HL-60 (cell line): ENCODE data around the gene SERPINA6.

Experiments used
- DNase-seq, 2 experiments: peaks; one replicate each; pipeline ENCODE4 v3.0.0-alpha.2; 2010 to 2020; ENCODE audit warnings: low read depth in 1 of 2, low spot score in 1 of 2
- H3K27ac ChIP-seq: fragments of 250-450 bp; sonication (Bioruptor Pico); replicated peaks from 2 replicates; pipeline ENCODE4 v1.5.1; 2020; ENCODE audit warnings: mild to moderate bottlenecking, moderate library complexity
- H3K27me3 ChIP-seq: fragments of 250-450 bp; sonication (Bioruptor Pico); 2 replicates; pipeline ENCODE4 v1.5.1; 2021; ENCODE audit warnings: mild to moderate bottlenecking, moderate library complexity; ENCODE audit not compliant: insufficient read depth, poor library complexity, severe bottlenecking
- H3K4me3 ChIP-seq: replicated peaks from 2 replicates; pipeline ENCODE4 v1.5.1; 2011; ENCODE audit warnings: mild to moderate bottlenecking, control low read depth, low read length; ENCODE audit not compliant: insufficient read depth
- GABPA ChIP-seq: IDR thresholded peaks from 2 replicates; pipeline ENCODE4 v1.6.1; 2012; ENCODE audit warnings: low read depth
- POLR2AphosphoS5 ChIP-seq: IDR thresholded peaks from 2 replicates; pipeline ENCODE4 v1.6.1; 2012; ENCODE audit warnings: low read depth
- SPI1 ChIP-seq: IDR thresholded peaks from 2 replicates; pipeline ENCODE4 v1.6.1; 2012; ENCODE audit warnings: low read depth, mild to moderate bottlenecking, borderline replicate concordance
- TF ChIP-seq, protein P1 (sequence below): IDR thresholded peaks from one replicate; pipeline ENCODE4 v1.5.1; 2011; ENCODE audit warnings: low read length, control low read depth, inconsistent platforms; ENCODE audit not compliant: insufficient read depth
- TF ChIP-seq, protein P2 (sequence below): IDR thresholded peaks from 2 replicates; pipeline ENCODE4 v1.6.1; 2012; ENCODE audit warnings: low read depth; ENCODE audit not compliant: insufficient replicate concordance

SERPINA6 gene

DNA sequence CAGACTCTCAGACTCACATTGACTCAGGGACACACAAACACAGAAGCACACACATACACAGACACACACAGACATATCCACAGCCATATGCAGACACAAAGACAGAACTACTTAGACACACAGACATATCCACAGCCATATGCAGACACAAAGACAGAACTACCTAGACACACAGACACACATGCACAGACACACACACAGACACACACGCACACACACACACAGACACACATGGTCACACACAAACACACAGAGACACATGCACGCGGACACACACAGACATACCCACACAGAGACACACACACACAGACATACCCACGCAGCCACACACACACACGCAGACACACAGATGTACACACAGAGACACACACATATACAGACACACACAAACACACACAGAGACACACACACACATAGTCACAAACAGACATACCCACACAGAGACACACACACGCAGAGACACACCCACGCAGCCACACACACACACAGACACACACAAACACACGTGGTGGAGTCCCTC is 39.5 kb upstream of the SERPINA6 start:
- H3K27ac ChIP-seq: no peak overlapping the region

DNA sequence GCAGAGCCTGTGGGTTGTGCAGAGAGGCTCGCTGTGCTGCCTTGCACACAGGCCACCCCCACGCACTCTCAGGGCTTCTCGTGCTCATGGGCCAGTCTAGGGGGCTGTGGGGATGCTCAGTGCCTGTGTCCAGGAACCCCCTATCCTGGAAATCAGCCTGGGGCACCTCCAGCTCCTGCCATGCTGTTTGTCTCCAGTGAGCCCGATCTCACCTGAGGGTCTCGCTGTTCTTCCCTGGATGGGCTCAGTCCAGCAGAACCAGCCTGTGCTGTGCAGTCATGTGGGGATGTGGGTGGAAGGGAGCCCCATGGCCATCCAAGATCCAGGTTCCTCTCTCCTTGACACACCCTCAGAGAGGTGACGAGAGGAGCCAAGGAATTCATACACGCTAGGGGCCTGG is 38.5 kb upstream of the SERPINA6 start:
- DNase-seq: no peak
- Histone ChIP-seq H3K4me3 (no peak overlapping the region), H3K27me3 (no peaks in the 10 kb centered on the region), H3K27ac (no peak overlapping the region)
- TF ChIP-seq, protein P1, sequence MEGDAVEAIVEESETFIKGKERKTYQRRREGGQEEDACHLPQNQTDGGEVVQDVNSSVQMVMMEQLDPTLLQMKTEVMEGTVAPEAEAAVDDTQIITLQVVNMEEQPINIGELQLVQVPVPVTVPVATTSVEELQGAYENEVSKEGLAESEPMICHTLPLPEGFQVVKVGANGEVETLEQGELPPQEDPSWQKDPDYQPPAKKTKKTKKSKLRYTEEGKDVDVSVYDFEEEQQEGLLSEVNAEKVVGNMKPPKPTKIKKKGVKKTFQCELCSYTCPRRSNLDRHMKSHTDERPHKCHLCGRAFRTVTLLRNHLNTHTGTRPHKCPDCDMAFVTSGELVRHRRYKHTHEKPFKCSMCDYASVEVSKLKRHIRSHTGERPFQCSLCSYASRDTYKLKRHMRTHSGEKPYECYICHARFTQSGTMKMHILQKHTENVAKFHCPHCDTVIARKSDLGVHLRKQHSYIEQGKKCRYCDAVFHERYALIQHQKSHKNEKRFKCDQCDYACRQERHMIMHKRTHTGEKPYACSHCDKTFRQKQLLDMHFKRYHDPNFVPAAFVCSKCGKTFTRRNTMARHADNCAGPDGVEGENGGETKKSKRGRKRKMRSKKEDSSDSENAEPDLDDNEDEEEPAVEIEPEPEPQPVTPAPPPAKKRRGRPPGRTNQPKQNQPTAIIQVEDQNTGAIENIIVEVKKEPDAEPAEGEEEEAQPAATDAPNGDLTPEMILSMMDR: no peak
- no peak for TF ChIP-seq POLR2AphosphoS5
- TF ChIP-seq SPI1: no peak
- no peak for TF ChIP-seq GABPA
- TF ChIP-seq, protein P2, sequence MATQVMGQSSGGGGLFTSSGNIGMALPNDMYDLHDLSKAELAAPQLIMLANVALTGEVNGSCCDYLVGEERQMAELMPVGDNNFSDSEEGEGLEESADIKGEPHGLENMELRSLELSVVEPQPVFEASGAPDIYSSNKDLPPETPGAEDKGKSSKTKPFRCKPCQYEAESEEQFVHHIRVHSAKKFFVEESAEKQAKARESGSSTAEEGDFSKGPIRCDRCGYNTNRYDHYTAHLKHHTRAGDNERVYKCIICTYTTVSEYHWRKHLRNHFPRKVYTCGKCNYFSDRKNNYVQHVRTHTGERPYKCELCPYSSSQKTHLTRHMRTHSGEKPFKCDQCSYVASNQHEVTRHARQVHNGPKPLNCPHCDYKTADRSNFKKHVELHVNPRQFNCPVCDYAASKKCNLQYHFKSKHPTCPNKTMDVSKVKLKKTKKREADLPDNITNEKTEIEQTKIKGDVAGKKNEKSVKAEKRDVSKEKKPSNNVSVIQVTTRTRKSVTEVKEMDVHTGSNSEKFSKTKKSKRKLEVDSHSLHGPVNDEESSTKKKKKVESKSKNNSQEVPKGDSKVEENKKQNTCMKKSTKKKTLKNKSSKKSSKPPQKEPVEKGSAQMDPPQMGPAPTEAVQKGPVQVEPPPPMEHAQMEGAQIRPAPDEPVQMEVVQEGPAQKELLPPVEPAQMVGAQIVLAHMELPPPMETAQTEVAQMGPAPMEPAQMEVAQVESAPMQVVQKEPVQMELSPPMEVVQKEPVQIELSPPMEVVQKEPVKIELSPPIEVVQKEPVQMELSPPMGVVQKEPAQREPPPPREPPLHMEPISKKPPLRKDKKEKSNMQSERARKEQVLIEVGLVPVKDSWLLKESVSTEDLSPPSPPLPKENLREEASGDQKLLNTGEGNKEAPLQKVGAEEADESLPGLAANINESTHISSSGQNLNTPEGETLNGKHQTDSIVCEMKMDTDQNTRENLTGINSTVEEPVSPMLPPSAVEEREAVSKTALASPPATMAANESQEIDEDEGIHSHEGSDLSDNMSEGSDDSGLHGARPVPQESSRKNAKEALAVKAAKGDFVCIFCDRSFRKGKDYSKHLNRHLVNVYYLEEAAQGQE: no peak

More for the DNA sequence above, 39.5 kb upstream of the SERPINA6 start:
- no peak for DNase-seq
- Histone ChIP-seq H3K27me3 (no peaks in the 10 kb centered on the region), H3K4me3 (no peak overlapping the region)
- TF ChIP-seq, protein P2: no peak

DNA sequence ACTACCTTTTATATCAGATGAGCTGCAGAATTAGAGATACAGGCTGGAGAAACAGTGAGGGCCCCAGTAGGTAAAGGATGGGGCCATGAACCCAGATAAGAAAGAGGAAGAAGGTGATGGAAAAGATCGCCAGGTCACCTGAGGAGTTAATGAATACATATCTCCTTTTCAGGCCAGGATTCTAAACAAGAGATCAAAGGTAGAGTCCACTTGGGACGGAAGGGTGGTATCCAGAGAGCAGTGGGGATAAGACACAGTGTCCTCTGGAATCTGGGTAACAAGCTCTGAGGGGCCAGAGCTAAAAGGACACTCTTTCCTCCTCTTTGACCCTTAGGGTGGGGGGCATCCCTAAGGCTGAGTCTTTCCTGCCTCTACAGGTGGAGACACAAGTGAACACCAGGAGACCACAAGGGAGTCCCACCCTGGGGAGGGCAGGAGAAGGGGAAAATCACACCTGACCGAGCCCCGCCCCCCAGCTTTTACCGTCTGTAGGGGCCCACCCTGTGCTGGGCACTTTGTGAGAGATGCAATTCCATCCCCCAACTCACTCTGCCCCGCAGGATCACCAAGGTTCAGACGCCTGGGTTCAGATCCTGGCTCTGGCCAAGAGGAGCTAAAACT is 37.9 kb upstream of the SERPINA6 start:
- no peak for DNase-seq
- Histone ChIP-seq H3K4me3 (no peak overlapping the region), H3K27ac (no peak overlapping the region), H3K27me3 (no peaks in the 10 kb centered on the region)
- TF ChIP-seq, protein P2: no peak
- TF ChIP-seq, protein P1: no peak
- no peak for TF ChIP-seq GABPA
- TF ChIP-seq SPI1: no peak
- TF ChIP-seq POLR2AphosphoS5: no peak
